AG09319 (cell line): ENCODE measurements around the gene TSTD2.
"Not testable (repeated sequence)": the region's sequence is repeated elsewhere in the genome, so short reads cannot be mapped to it uniquely, and the experiment has no call there.

Experiments
- DNase-seq: peaks from one replicate; pipeline ENCODE4 v3.0.0-alpha.2; 2010; ENCODE audit warnings: low read depth; ENCODE audit errors: extremely low read depth
- TF ChIP-seq, protein P1 (sequence below): IDR thresholded peaks from 2 replicates; pipeline ENCODE4 v1.5.1; 2011; ENCODE audit warnings: low read depth, mild to moderate bottlenecking, inconsistent platforms, low read length, moderate library complexity

Gene TSTD2

DNA sequence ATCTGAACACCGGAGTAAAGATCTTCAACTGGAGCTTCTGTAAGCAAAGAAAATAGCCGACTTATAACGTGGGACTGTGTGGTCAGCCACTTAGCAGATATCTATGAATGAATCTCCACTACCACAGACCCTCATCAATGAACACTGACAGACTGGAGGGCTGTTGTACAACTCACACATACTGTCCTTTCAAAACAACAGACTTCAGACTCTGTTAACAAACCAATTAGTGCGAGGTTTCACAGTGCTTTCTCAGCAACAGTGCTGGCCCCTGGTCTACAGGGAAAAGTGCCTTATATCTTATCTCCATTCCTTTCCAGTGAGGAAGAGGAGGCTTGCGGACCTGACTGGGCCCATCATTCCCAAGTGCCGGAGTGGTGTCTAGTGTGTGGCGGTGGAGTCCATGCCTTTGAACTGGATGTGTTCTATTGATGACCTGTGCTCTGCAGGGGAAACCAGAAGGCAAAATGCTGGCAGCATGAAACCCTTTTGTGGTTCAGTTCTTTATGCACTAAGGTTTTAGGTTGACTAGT lies 33.8 kb downstream of the TSTD2 start:
- TF ChIP-seq, protein P1, sequence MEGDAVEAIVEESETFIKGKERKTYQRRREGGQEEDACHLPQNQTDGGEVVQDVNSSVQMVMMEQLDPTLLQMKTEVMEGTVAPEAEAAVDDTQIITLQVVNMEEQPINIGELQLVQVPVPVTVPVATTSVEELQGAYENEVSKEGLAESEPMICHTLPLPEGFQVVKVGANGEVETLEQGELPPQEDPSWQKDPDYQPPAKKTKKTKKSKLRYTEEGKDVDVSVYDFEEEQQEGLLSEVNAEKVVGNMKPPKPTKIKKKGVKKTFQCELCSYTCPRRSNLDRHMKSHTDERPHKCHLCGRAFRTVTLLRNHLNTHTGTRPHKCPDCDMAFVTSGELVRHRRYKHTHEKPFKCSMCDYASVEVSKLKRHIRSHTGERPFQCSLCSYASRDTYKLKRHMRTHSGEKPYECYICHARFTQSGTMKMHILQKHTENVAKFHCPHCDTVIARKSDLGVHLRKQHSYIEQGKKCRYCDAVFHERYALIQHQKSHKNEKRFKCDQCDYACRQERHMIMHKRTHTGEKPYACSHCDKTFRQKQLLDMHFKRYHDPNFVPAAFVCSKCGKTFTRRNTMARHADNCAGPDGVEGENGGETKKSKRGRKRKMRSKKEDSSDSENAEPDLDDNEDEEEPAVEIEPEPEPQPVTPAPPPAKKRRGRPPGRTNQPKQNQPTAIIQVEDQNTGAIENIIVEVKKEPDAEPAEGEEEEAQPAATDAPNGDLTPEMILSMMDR, result no peak
- DNase-seq, result no peak

DNA sequence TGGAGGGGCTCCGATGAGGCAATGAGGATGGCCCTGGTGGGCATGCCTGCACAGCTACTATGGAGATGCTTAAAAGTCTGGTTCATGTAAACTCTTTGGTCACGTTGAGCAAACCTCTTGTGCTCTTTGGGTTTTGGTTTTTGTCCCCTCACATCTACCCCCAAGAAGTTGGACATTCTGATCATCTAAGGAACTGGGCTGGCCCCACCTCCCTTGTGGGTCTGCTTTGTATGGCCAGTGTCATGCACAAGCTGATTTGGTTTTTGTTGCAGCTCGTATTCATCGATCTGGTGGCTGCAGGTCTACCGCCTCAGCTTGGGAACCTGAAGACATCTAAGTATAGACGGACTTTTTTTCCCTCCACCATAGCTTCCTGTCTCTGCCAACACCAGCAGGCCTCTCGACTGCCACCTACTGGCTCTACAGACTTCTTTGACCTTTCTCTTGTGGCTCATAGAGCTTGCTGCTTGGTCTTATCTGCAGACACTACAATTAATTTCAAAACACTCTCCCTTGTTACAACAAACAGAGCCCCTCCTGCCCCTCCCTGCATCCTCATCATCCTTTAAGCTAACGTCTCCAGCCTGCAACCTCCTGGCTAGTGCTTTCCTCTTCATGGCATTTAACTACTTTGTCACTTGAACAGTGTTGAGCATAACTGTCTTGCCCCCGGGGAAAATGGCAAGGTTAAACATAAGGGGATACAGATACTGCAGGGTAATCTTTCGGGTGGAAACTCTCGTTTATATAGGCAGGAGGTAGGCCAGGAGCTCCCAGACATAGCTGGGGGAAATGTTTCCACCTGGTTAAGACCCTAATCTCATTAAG lies 34.5 kb downstream of the TSTD2 start:
- DNase-seq, result peak; percentile 64
- TF ChIP-seq, protein P1, result peak; percentile 92

DNA sequence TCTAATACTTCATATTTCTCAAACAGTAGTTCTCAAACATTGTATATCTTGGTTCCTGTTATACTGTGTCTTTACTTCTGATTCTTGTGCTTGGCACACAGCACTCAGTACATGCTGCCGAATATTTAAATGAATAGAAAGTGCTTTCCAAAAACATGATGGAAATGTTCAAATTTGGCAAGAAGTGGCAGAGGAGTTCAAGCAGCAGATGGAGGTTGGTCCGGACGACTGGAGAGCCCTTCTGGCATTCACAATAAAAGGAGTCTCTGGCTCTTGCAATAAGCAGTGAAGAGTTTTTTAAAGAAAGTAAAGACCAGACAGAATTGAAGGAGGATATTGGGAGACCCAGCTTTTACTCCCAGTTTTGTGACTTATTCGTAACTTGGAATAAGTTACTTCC lies 36.3 kb downstream of the TSTD2 start:
- no peak for DNase-seq
- TF ChIP-seq, protein P1, result no peak

DNA sequence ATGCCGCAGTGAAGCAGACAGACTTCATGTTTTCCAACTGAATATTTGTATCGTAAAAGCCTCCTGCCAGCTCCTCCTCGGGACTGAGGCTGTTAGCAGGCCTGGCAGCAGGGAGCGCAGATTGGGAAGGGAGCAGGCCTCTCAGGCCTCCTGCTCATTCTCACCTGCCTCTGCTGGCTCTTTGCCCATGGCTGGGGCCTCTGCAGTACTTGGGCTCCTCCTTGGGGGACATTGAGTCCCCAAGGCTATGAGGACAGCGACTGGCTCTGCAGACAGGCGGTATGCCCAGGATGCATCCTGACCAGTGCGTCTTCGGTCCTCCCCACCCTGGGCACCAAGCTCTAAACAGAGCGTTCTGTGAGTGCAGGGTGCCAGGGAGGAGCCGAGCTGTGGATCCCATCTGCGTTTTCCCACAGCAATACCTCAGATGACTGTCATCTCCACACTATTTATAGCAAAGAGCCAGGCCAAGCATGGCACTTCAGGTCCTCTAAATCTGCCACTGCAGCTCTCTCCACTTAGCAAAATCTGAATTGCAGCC lies 38.7 kb downstream of the TSTD2 start:
- no peak for DNase-seq
- TF ChIP-seq, protein P1, result no peak

DNA sequence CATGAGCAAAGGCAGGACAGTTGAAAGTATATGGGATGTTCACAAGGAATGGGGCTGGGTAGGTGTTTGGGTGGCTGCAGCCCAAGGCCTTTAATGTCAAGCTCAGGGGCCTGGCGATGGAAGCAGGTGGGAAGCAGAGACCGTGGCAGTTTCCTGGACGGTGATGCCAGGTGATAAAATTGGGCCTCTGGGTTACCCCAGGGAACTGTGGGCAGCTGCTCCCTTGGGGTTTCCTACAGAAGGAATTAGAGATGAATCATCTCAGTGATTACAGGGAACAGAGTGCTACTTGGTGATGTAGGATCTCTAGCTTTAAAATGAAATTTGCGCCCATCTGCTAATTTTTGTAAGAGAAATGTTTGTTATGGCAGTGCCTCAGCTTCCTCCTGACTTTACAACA lies 39.2 kb downstream of the TSTD2 start:
- DNase-seq, result no peak
- TF ChIP-seq, protein P1, result no peak

DNA sequence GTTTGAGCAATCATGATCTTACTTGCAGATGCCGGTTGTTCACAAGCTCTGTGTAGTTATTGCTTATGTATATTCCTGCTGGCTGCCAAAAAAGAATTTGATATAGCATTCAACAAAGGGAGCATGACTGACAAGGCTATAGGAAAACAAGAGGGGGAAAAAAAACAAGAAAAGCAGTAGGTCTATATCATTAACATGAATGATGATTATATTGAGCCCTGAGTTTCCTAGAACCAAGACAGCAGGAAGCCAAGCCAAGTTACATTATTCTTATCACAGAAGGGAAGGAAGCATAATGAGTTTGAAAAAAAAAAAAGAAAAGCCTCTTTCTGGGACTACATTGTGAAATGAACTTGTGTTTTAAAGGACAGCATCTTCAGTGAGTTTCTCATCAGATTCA lies 41.0 kb downstream of the TSTD2 start:
- TF ChIP-seq, protein P1, result no peak
- DNase-seq, result no peak

DNA sequence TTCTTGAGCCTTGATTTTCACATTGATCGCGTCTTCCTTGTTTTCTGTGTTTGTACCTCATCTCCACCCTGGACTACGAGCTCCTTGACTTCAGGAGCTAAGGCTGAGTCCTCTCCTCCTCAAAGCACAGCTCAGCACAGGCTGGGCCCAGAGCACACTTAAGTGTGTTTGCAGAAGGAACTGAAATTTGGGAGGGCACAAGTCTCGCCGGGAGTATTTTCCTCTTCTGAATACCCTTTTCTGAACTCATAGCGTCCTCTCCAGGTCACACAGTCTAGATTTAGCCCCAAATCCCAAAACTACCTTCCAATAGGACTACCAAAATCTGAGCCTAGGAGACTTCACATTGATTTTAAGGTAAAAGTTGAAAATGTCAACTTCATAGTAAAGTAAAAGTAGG lies 41.6 kb downstream of the TSTD2 start:
- TF ChIP-seq, protein P1, result no peak
- no peak for DNase-seq

DNA sequence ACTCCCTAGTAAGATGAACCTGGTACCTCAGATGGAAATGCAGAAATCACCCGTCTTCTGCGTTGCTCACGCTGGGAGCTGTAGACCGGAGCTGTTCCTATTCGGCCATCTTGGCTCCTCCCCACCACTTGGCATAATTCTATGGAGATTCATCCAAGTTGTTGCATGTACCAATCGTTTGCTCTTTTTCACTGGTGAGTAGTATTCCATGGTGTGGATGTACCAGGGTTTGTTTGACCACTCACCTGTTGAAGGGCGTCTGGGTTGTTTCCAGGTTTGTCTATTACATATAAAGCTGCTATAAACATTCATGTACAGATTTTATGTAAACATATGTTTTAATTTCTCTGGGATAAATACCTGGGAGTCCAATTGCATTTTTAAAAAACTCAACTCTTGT lies 46.3 kb downstream of the TSTD2 start:
- DNase-seq, result not testable (repeated sequence)

DNA sequence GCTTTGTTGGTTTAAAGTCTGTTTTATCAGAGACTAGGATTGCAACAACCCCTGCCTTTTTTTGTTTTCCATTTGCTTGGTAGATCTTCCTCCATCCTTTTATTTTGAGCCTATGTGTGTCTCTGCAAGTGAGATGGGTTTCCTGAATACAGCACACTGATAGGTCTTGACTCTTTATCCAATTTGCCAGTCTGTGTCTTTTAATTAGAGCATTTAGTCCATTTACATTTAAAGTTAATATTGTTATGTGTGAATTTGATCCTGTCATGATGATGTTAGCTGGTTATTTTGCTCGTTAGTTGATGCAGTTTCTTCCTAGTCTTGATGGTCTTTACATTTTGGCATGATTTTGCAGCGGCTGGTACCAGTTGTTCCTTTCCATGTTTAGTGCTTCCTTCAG lies 48.4 kb downstream of the TSTD2 start:
- not testable (repeated sequence) for DNase-seq

DNA sequence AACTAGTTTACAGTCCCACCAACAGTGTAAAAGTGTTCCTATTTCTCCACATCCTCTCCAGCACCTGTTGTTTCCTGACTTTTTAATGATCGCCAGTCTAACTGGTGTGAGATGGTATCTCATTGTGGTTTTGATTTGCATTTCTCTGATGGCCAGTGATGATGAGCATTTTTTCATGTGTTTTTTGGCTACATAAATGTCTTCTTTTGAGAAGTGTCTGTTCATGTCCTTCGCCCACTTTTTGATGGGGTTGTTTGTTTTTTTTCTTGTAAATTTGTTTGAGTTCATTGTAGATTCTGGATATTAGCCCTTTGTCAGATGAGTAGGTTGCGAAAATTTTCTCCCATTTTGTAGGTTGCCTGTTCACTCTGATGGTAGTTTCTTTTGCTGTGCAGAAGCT lies 51.6 kb downstream of the TSTD2 start:
- not testable (repeated sequence) for DNase-seq
